HepG2 (cell line): ENCODE measurements around the gene TMEM38A. TPM values are rescaled to one million over a fixed set of nuclear protein-coding genes. Genes with fewer than 3 reads are reported as not detected.
"Not testable (repeated sequence)": the region's sequence is repeated elsewhere in the genome, so short reads cannot be mapped to it uniquely, and the experiment has no call there.

ENCODE experiments used
- ATAC-seq: fragments of 200-7000 bp; cut with Tn5 transposase; 3 replicates; pipeline ENCODE4 v1.9.1; 2020; ENCODE audit warnings: mild to moderate bottlenecking, moderate library complexity
- BruUV-seq: library from RNA; stranded (reverse); fragments of 400-500 nt; replicated peaks from 2 replicates; lab custom pipeline; 2021; lab: Mats Ljungman, UMichigan
- CTCF ChIA-PET: fragments of 300-600 bp; formaldehyde crosslinking; extraction: SDS; loops from one replicate; lab custom pipeline; 2021; ENCODE audit warnings: low total read pairs, inconsistent platforms, low intra/inter-chr PET ratio; lab: Yijun Ruan, JAX
- POLR2A ChIA-PET: fragments of 350-600 bp; sonication (Branson Sonifier 250); formaldehyde crosslinking; loops from one replicate; lab custom pipeline; 2020; ENCODE audit warnings: antibody characterized with exemption, inconsistent platforms; lab: Yijun Ruan, JAX
- DNase-seq: peaks from one replicate; pipeline ENCODE4 v3.0.0-alpha.2; 2015; ENCODE audit warnings: low spot score
- FAIRE-seq: peaks from 3 replicates; lab custom pipeline; 2011; peaks lifted over from hg19 to GRCh38; lab: Jason Lieb, UNC
- H2AFZ ChIP-seq: one replicate; pipeline ENCODE4 v1.6.1; 2011; ENCODE audit warnings: low read length, inconsistent platforms
- H3K27ac ChIP-seq: fragments of 300-600 bp; 3 replicates; pipeline ENCODE4 v1.8.0; 2011; ENCODE audit warnings: mixed run types, mild to moderate bottlenecking, mixed read lengths, low read length, inconsistent platforms; ENCODE audit not compliant: insufficient read depth; ENCODE audit errors: extremely low read length
- H3K27me3 ChIP-seq, 2 experiments: fragments of 200-600 bp in 1 of 2; 2 replicates in 1 of 2; 3 replicates in 1 of 2; pipeline versions ENCODE4 v1.6.0 to v1.8.0; 2011; ENCODE audit warnings: low read length in 2 of 2, mild to moderate bottlenecking in 2 of 2, moderate library complexity in 2 of 2, inconsistent platforms in 1 of 2; ENCODE audit not compliant: insufficient read depth in 2 of 2, control insufficient read depth in 1 of 2
- H3K36me3 ChIP-seq, 2 experiments: fragments of 200-600 bp in 1 of 2; replicated peaks in 1 of 2; 2 replicates in 1 of 2; 3 replicates in 1 of 2; pipeline versions ENCODE4 v1.5.1 to v1.8.0; 2011; ENCODE audit warnings: low read length in 2 of 2, inconsistent platforms in 1 of 2; ENCODE audit not compliant: insufficient read depth in 2 of 2, control insufficient read depth in 1 of 2
- H3K4me1 ChIP-seq: 2 replicates; pipeline ENCODE4 v1.5.1; 2012; ENCODE audit warnings: low read length, inconsistent platforms; ENCODE audit not compliant: insufficient read depth
- H3K4me2 ChIP-seq: 2 replicates; pipeline ENCODE4 v1.6.0; 2011; ENCODE audit warnings: low read depth, low read length, inconsistent platforms
- H3K4me3 ChIP-seq, 3 experiments: fragments of 200-600 bp in 1 of 3; sonication (generic), shearing (Covaris generic) in 1 of 3; replicated peaks in 1 of 3; 2 replicates each; pipeline ENCODE4 v1.5.1; 2011 to 2016; ENCODE audit warnings: low read length in 3 of 3, inconsistent platforms in 2 of 3, low read depth in 2 of 3, mild to moderate bottlenecking in 2 of 3, control low read depth in 1 of 3, mixed read lengths in 1 of 3; ENCODE audit not compliant: insufficient read depth in 1 of 3
- H3K79me2 ChIP-seq: one replicate; pipeline ENCODE4 v1.6.1; 2011; ENCODE audit warnings: low read length, inconsistent platforms; ENCODE audit not compliant: insufficient read depth
- H3K9ac ChIP-seq: 2 replicates; pipeline ENCODE4 v1.6.0; 2011; ENCODE audit warnings: mild to moderate bottlenecking, low read depth, low read length, inconsistent platforms; ENCODE audit not compliant: insufficient read depth
- H3K9me3 ChIP-seq: 2 replicates; pipeline ENCODE4 v1.5.1; 2012; ENCODE audit warnings: mild to moderate bottlenecking, low read length
- H4K20me1 ChIP-seq: 2 replicates; pipeline ENCODE4 v1.6.0; 2011; ENCODE audit warnings: inconsistent platforms, mild to moderate bottlenecking, low read length, moderate library complexity; ENCODE audit not compliant: insufficient read depth
- ETV6 ChIP-seq: sonication (generic); formaldehyde crosslinking; conservative IDR thresholded peaks from 2 replicates; pipeline ENCODE4 v1.4.0; 2020; ENCODE audit warnings: missing genetic modification reagents
- NR2F6 ChIP-seq, 2 experiments: IDR thresholded peaks; 2 replicates each; pipeline ENCODE4 v1.6.1; 2016; ENCODE audit warnings: antibody characterized with exemption in 1 of 2, mild to moderate bottlenecking in 1 of 2
- RBFOX2 ChIP-seq: fragments of 200-400 bp; formaldehyde crosslinking; IDR thresholded peaks from 2 replicates; pipeline ENCODE4 v1.6.1; 2017; ENCODE audit warnings: low read depth, mild to moderate bottlenecking, low read length
- SSRP1 ChIP-seq: IDR thresholded peaks from 2 replicates; pipeline ENCODE4 v1.6.1; 2016; ENCODE audit warnings: control low read depth
- ZMYM3 ChIP-seq: sonication (generic); formaldehyde crosslinking; IDR thresholded peaks from 2 replicates; pipeline ENCODE4 v1.5.1; 2020; ENCODE audit warnings: mild to moderate bottlenecking, missing genetic modification reagents
- ZNF101 ChIP-seq: sonication (generic); formaldehyde crosslinking; IDR thresholded peaks from 2 replicates; pipeline ENCODE4 v1.4.0; 2020; ENCODE audit warnings: mild to moderate bottlenecking, low read depth, missing genetic modification reagents, borderline replicate concordance
- ZNF331 ChIP-seq: sonication (generic); formaldehyde crosslinking; IDR thresholded peaks from 2 replicates; pipeline ENCODE4 v1.4.0; 2020; ENCODE audit warnings: missing genetic modification reagents
- ZNF564 ChIP-seq: sonication (generic); formaldehyde crosslinking; IDR thresholded peaks from 2 replicates; pipeline ENCODE4 v1.8.1; 2023; ENCODE audit warnings: mild to moderate bottlenecking, missing genetic modification reagents
- ZNF567 ChIP-seq: sonication (generic); formaldehyde crosslinking; IDR thresholded peaks from 2 replicates; pipeline ENCODE4 v1.8.1; 2023; ENCODE audit warnings: mild to moderate bottlenecking, missing genetic modification reagents, borderline replicate concordance
- ZNF644 ChIP-seq: IDR thresholded peaks from 2 replicates; pipeline ENCODE4 v1.6.1; 2016; ENCODE audit warnings: low read depth
- WGBS: methylation state at CpG from one replicate; pipeline ENCODE4 v1.1.6; 2017; ENCODE audit warnings: low lambda C conversion rate; 5-methylcytosine and 5-hydroxymethylcytosine counted together
- in situ Hi-C: cut with HindIII; loops from 2 replicates; pipeline ENCODE4 v1.10.0; 2017; ENCODE audit warnings: low pct_unique_long_range_greater_than_20kb; ENCODE audit not compliant: extremely low pct_ligation_motif_present
- intact Hi-C: fragments of 100-400 bp; cut with micrococcal nuclease; formaldehyde crosslinking; loops from one replicate; pipeline ENCODE4 v1.10.0; 2022; ENCODE audit not compliant: unreplicated experiment
- polyA plus RNA-seq, 8 experiments: library from polyadenylated mRNA; depleted of rRNA in 3 of 8; stranded (reverse) in 7 of 8; unstranded in 1 of 8; fragments of >200 nt; fragmentation: Illumina TruSeq in 4 of 8; extraction: Trizol in 4 of 8; gene quantifications; 2 replicates each; pipeline versions ENCODE4 v1.2.1 to v1.2.3, GENCODE V29; 2011 to 2016; ENCODE audit warnings: low read depth in 4 of 8, missing spikeins in 1 of 8, mixed read lengths in 1 of 8; ENCODE audit not compliant: insufficient read depth in 1 of 8
- total RNA-seq, 5 experiments: library from RNA; depleted of rRNA; stranded (reverse); fragments of >200 nt; fragmentation: Illumina TruSeq; extraction: Trizol; gene quantifications; 2 replicates each; pipeline ENCODE4 v1.2.3, GENCODE V29; 2016; ENCODE audit warnings: low read depth in 1 of 5
- TF ChIP-seq, protein P1 (sequence below): sonication (generic); formaldehyde crosslinking; IDR thresholded peaks from 2 replicates; pipeline ENCODE4 v1.4.0; 2020; ENCODE audit warnings: mild to moderate bottlenecking, missing genetic modification reagents
- TF ChIP-seq, protein P2 (sequence below): sonication (generic); formaldehyde crosslinking; IDR thresholded peaks from 2 replicates; pipeline ENCODE4 v1.5.0; 2020; ENCODE audit warnings: missing genetic modification reagents, mild to moderate bottlenecking, borderline replicate concordance

The TMEM38A gene
- total and polyA plus RNA-seq, 2 of the 13 experiments (the other 11 are each of a cell fraction or from before 2014, with no cell fraction given), result 4.8 to 6.8 TPM

DNA sequence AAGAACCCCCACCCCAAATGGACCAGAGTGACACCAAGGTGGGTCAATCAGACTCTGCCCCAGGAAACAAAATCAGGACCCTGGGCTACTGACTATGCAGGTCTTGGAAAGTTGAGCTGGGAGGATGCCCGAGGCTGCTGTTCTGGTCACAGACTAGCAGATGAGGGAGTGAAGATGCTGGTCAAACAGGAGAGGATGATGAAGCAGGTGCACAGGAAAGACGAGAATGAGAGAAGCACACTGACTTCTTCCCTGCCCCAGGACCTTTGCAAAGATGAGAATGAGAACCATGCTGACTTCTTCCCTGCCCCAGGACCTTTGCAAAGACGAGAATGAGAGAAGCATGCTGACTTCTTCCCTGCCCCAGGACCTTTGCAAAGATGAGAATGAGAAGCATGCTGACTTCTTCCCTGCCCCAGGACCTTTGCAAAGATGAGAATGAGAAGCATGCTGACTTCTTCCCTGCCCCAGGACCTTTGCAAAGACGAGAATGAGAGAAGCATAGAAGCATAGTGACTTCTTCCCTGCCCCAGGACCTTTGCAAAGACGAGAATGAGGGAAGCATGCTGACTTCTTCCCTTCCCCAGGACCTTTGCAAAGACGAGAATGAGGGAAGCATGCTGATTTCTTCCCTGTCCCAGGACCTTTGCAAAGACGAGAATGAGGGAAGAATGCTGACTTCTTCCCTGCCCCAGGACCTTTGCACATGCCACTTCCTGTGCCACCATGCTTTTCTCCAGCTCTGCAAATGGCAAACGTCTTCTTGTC, 9.3 kb upstream of the TMEM38A start:
- DNase-seq, H3K9ac ChIP-seq, CTCF ChIA-PET, H3K4me3 ChIP-seq, H3K79me2 ChIP-seq, H3K27ac ChIP-seq, FAIRE-seq, H3K9me3 ChIP-seq, intact Hi-C loops, H3K4me1 ChIP-seq, H3K4me2 ChIP-seq, ATAC-seq, in situ Hi-C loops, H2AFZ ChIP-seq, BruUV-seq, H3K27me3 ChIP-seq, POLR2A ChIA-PET, H4K20me1 ChIP-seq: not testable (repeated sequence)
- TF ChIP-seq ZMYM3 (CRISPR knock-in tag), result peak; percentile 79
- peak; percentile 34; the same call in 1 of the 2 replicates for TF ChIP-seq RBFOX2
- peaks cover 25 to 52% of the 10 kb centered on the region in 2 experiments for H3K36me3 ChIP-seq
- 97% methylated on average over 8 of the region's 8 CpGs for WGBS

DNA sequence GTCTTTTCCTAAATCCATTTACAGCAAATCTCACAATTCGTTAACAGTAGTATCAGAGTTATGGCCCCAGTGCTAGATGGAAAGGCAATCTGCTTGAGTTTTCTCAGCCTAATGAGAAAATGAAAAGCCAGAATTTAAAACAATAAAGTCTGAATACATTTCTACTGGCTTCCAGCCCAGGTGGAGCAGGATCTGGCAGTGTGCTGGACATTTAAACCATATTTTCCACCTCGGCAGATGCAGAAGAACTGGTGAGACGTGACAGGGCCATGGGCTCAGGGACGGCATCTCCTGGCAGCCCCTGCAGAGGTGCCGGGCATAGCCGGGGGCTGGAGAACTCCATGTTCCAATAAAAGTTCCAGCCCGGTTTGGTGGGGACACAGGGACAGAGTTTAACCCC, 8.1 kb upstream of the TMEM38A start:
- DNase-seq (no peak), FAIRE-seq (no peak), ATAC-seq (no peak)
- no peaks in the 10 kb centered on the region for H3K9me3 ChIP-seq
- no peak overlapping the region for H3K9ac ChIP-seq
- H3K79me2 ChIP-seq, result peaks cover 14% of the 10 kb centered on the region
- H4K20me1 ChIP-seq, result peaks cover 5% of the 10 kb centered on the region; the same call in 1 of the 2 replicates
- no peak overlapping the region for H3K4me3 ChIP-seq
- peaks cover 11% of the 10 kb centered on the region; the same call in 1 of the 2 replicates for H3K4me1 ChIP-seq
- TF ChIP-seq ETV6 (CRISPR knock-in tag), result no peak
- TF ChIP-seq SSRP1 (CRISPR knock-in tag), result no peak
- no peak for TF ChIP-seq ZNF567 (CRISPR knock-in tag)
- TF ChIP-seq ZNF564, result no peak
- TF ChIP-seq NR2F6 (IDR thresholded peaks at IDR 0.05), result no peak
- TF ChIP-seq NR2F6 (CRISPR knock-in tag; IDR thresholded peaks at IDR 0.05), result no peak
- TF ChIP-seq, protein P1, sequence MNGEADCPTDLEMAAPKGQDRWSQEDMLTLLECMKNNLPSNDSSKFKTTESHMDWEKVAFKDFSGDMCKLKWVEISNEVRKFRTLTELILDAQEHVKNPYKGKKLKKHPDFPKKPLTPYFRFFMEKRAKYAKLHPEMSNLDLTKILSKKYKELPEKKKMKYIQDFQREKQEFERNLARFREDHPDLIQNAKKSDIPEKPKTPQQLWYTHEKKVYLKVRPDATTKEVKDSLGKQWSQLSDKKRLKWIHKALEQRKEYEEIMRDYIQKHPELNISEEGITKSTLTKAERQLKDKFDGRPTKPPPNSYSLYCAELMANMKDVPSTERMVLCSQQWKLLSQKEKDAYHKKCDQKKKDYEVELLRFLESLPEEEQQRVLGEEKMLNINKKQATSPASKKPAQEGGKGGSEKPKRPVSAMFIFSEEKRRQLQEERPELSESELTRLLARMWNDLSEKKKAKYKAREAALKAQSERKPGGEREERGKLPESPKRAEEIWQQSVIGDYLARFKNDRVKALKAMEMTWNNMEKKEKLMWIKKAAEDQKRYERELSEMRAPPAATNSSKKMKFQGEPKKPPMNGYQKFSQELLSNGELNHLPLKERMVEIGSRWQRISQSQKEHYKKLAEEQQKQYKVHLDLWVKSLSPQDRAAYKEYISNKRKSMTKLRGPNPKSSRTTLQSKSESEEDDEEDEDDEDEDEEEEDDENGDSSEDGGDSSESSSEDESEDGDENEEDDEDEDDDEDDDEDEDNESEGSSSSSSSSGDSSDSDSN (CRISPR knock-in tag), result no peak
- TF ChIP-seq ZNF644 (CRISPR knock-in tag), result no peak
- no peak for TF ChIP-seq ZNF101 (CRISPR knock-in tag)
- TF ChIP-seq, protein P2, sequence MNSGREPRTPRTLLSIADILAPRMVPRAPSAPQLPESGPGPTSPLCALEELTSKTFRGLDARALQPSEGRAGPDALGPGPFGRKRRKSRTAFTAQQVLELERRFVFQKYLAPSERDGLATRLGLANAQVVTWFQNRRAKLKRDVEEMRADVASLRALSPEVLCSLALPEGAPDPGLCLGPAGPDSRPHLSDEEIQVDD (CRISPR knock-in tag), result no peak
- TF ChIP-seq ZNF331 (CRISPR knock-in tag), result no peak
- ChIA-PET POLR2A (no interaction called here), CTCF (no interaction called here)
- H3K4me2 ChIP-seq, result no peak overlapping the region
- in situ Hi-C loops, result no loop called here
- H2AFZ ChIP-seq, result no peak overlapping the region
- H3K27me3 ChIP-seq, result no peaks in the 10 kb centered on the region
- intact Hi-C loops, result no loop called here
- no TSS peak for BruUV-seq
- H3K27ac ChIP-seq, result no peak overlapping the region
- peaks cover 33 to 55% of the 10 kb centered on the region in 2 experiments for H3K36me3 ChIP-seq
- WGBS, result 100% methylated on average over 7 of the region's 7 CpGs
